Measurements from ENCODE around the gene EFCAB8.

The EFCAB8 gene

GRCh38 chr20:32917191-32917950 is 58.6 kb downstream of the EFCAB8 start:
- TF ChIP-seq CTCF (conservative IDR thresholded peaks at IDR 0.05; ENCODE audit: control insufficient read depth, insufficient read depth, low read depth, low read length), result no peak
- no peak for DNase-seq (ENCODE audit: low read depth)
- no peak overlapping the region for H3K4me3 ChIP-seq (ENCODE audit: control insufficient read depth, low read depth, low read length)

- no peak for DNase-seq (ENCODE audit: low read depth)
- TF ChIP-seq CTCF (conservative IDR thresholded peaks at IDR 0.05; ENCODE audit: control insufficient read depth, insufficient read depth, low read depth, low read length), result no peak
- H3K4me3 ChIP-seq (ENCODE audit: control insufficient read depth, low read depth, low read length), result no peak overlapping the region
These were observed 59.6 kb downstream of the EFCAB8 start for GRCh38 chr20:32918296-32918695.

- no peak for DNase-seq (ENCODE audit: low read depth)
- no peak for TF ChIP-seq CTCF (conservative IDR thresholded peaks at IDR 0.05; ENCODE audit: control insufficient read depth, insufficient read depth, low read depth, low read length)
- no peak overlapping the region for H3K4me3 ChIP-seq (ENCODE audit: control insufficient read depth, low read depth, low read length)
These were observed 60.0 kb downstream of the EFCAB8 start for GRCh38 chr20:32918751-32919150.

GRCh38 chr20:32920066-32920465 is 61.3 kb downstream of the EFCAB8 start:
- no peak for TF ChIP-seq CTCF (conservative IDR thresholded peaks at IDR 0.05; ENCODE audit: control insufficient read depth, insufficient read depth, low read depth, low read length)
- DNase-seq (ENCODE audit: low read depth), result no peak
- H3K4me3 ChIP-seq (ENCODE audit: control insufficient read depth, low read depth, low read length), result no peak overlapping the region

GRCh38 chr20:32920530-32921298 is 62.0 kb downstream of the EFCAB8 start:
- no peak for DNase-seq (ENCODE audit: low read depth)
- no peak for TF ChIP-seq CTCF (conservative IDR thresholded peaks at IDR 0.05; ENCODE audit: control insufficient read depth, insufficient read depth, low read depth, low read length)
- no peak overlapping the region for H3K4me3 ChIP-seq (ENCODE audit: control insufficient read depth, low read depth, low read length)

GRCh38 chr20:32922466-32922865 is 63.7 kb downstream of the EFCAB8 start:
- no peak for DNase-seq (ENCODE audit: low read depth)
- no peak for TF ChIP-seq CTCF (conservative IDR thresholded peaks at IDR 0.05; ENCODE audit: control insufficient read depth, insufficient read depth, low read depth, low read length)
- H3K4me3 ChIP-seq (ENCODE audit: control insufficient read depth, low read depth, low read length), result no peak overlapping the region

Data from fibroblast of mammary gland (primary cell).